IMR-90 (cell line): Measurements from ENCODE around the gene GARNL3. TPM values are rescaled to one million over a fixed set of nuclear protein-coding genes. Genes with fewer than 3 reads are reported as not detected.

ENCODE experiments used
- ATAC-seq: fragments of 200-7000 bp; cut with Tn5 transposase; 2 replicates; pipeline ENCODE4 v1.9.1; 2020; ENCODE audit warnings: low read depth, mild to moderate bottlenecking, moderate library complexity
- BruUV-seq: library from RNA; stranded (reverse); fragments of 400-500 nt; replicated peaks from 2 replicates; lab custom pipeline; 2021; lab: Mats Ljungman, UMichigan
- CTCF ChIA-PET: fragments of 300-600 bp; formaldehyde crosslinking; extraction: SDS; loops from one replicate; lab custom pipeline; 2021; ENCODE audit warnings: antibody characterized with exemption; lab: Yijun Ruan, JAX
- POLR2A ChIA-PET: fragments of 300-600 bp; sonication (Branson Sonifier 250); formaldehyde crosslinking; loops from one replicate; lab custom pipeline; 2022; ENCODE audit warnings: antibody characterized with exemption; ENCODE audit not compliant: unreplicated experiment; lab: Charles Lee
- DNase-seq: peaks from one replicate; pipeline ENCODE4 v3.0.0; 2013
- H2AFZ ChIP-seq: replicated peaks from 2 replicates; pipeline ENCODE3; 2013; ENCODE audit warnings: low read length, mild to moderate bottlenecking; ENCODE audit not compliant: poor library complexity
- H2AK5ac ChIP-seq: 2 replicates; pipeline ENCODE4 v1.6.1; 2013; ENCODE audit warnings: low read depth, low read length, inconsistent platforms
- H2AK9ac ChIP-seq: replicated peaks from 2 replicates; pipeline ENCODE3; 2013; ENCODE audit warnings: mild to moderate bottlenecking, low read depth, low read length, moderate library complexity; ENCODE audit not compliant: poor library complexity
- H2BK120ac ChIP-seq: 2 replicates; pipeline ENCODE4 v1.6.1; 2013; ENCODE audit warnings: low read depth, low read length, inconsistent platforms
- H2BK15ac ChIP-seq: 3 replicates; pipeline ENCODE4 v1.6.1; 2013; ENCODE audit warnings: low read depth, low read length, inconsistent platforms
- H2BK20ac ChIP-seq: 2 replicates; pipeline ENCODE4 v1.6.1; 2013; ENCODE audit warnings: low read depth, mild to moderate bottlenecking, inconsistent platforms, low read length, moderate library complexity
- H2BK5ac ChIP-seq: 2 replicates; pipeline ENCODE4 v1.6.1; 2013; ENCODE audit warnings: mild to moderate bottlenecking, low read depth, low read length, inconsistent platforms; ENCODE audit not compliant: poor library complexity, severe bottlenecking
- H3K14ac ChIP-seq: replicated peaks from 2 replicates; pipeline ENCODE4 v1.6.1; 2013; ENCODE audit warnings: low read depth, low read length, inconsistent platforms
- H3K18ac ChIP-seq: 2 replicates; pipeline ENCODE4 v1.6.1; 2013; ENCODE audit warnings: low read depth, low read length, control low read depth
- H3K23ac ChIP-seq: 2 replicates; pipeline ENCODE4 v1.6.1; 2013; ENCODE audit warnings: low read depth, low read length, inconsistent platforms
- H3K27ac ChIP-seq: 2 replicates; pipeline ENCODE4 v1.5.1; 2013; ENCODE audit warnings: mild to moderate bottlenecking, control low read depth, low read length; ENCODE audit not compliant: insufficient read depth
- H3K27me3 ChIP-seq: 2 replicates; pipeline ENCODE4 v1.6.1; 2013; ENCODE audit warnings: low read length; ENCODE audit not compliant: control insufficient read depth, insufficient read depth
- H3K36me3 ChIP-seq: 2 replicates; pipeline ENCODE4 v1.6.1; 2013; ENCODE audit warnings: low read length, mixed read lengths; ENCODE audit not compliant: control insufficient read depth, insufficient read depth
- H3K4ac ChIP-seq: 2 replicates; pipeline ENCODE4 v1.6.1; 2013; ENCODE audit warnings: low read depth, low read length, inconsistent platforms
- H3K4me1 ChIP-seq: 2 replicates; pipeline ENCODE4 v1.6.1; 2013; ENCODE audit warnings: low read length, mixed read lengths; ENCODE audit not compliant: control insufficient read depth, insufficient read depth
- H3K4me2 ChIP-seq: 2 replicates; pipeline ENCODE4 v1.6.1; 2013; ENCODE audit warnings: low read depth, mild to moderate bottlenecking, control low read depth, low read length, moderate library complexity
- H3K4me3 ChIP-seq: 2 replicates; pipeline ENCODE4 v1.5.1; 2013; ENCODE audit warnings: low read depth, mild to moderate bottlenecking, control low read depth, low read length, moderate library complexity; ENCODE audit not compliant: insufficient read depth
- H3K56ac ChIP-seq: 2 replicates; pipeline ENCODE4 v1.6.1; 2013; ENCODE audit warnings: low read length, inconsistent platforms; ENCODE audit not compliant: insufficient read depth; ENCODE audit errors: extremely low read depth
- H3K79me1 ChIP-seq, 2 experiments: 2 replicates each; pipeline ENCODE4 v1.6.1; 2013; ENCODE audit warnings: low read length in 2 of 2, inconsistent platforms in 1 of 2, low read depth in 1 of 2
- H3K9ac ChIP-seq: 2 replicates; pipeline ENCODE4 v1.6.1; 2013; ENCODE audit warnings: low read depth, low read length, control low read depth
- H3K9me1 ChIP-seq: 2 replicates; pipeline ENCODE4 v1.6.1; 2013; ENCODE audit warnings: low read length, inconsistent platforms; ENCODE audit not compliant: insufficient read depth
- H3K9me3 ChIP-seq: 2 replicates; pipeline ENCODE4 v1.6.1; 2013; ENCODE audit warnings: low read length; ENCODE audit not compliant: control insufficient read depth, insufficient read depth
- H4K20me1 ChIP-seq: 2 replicates; pipeline ENCODE4 v1.6.1; 2013; ENCODE audit warnings: low read length, inconsistent platforms; ENCODE audit not compliant: insufficient read depth
- H4K5ac ChIP-seq: 2 replicates; pipeline ENCODE4 v1.6.1; 2013; ENCODE audit warnings: mild to moderate bottlenecking, low read depth, low read length, control low read depth
- H4K8ac ChIP-seq, 2 experiments: 2 replicates each; pipeline ENCODE4 v1.6.1; 2013; ENCODE audit warnings: low read depth in 2 of 2, low read length in 2 of 2, control low read depth in 1 of 2, inconsistent platforms in 1 of 2
- H4K91ac ChIP-seq: 2 replicates; pipeline ENCODE4 v1.6.1; 2013; ENCODE audit warnings: low read depth, low read length, inconsistent platforms; ENCODE audit not compliant: insufficient read depth
- CEBPB ChIP-seq: IDR thresholded peaks from 2 replicates; pipeline ENCODE4 v1.6.1; 2012; ENCODE audit warnings: low read depth, low read length, improper control_type of control experiment
- POLR2A ChIP-seq: IDR thresholded peaks from 2 replicates; pipeline ENCODE4 v1.6.1; 2012; ENCODE audit warnings: mild to moderate bottlenecking, low read depth, low read length
- RAD21 ChIP-seq: IDR thresholded peaks from 2 replicates; pipeline ENCODE4 v1.6.1; 2012; ENCODE audit warnings: low read length, improper control_type of control experiment
- WGBS, 2 experiments: methylation state at CpG; one replicate each; pipeline versions ENCODE4 v1.1.5 to v1.1.7; 2013; ENCODE audit warnings: missing lambda C conversion rate in 2 of 2; ENCODE audit not compliant: insufficient read length in 1 of 2; ENCODE audit errors: extremely low coverage in 2 of 2; 5-methylcytosine and 5-hydroxymethylcytosine counted together
- dilution Hi-C: fragments of 300-500 bp; cut with HindIII; formaldehyde crosslinking; loops from one replicate; pipeline ENCODE4 v1.14.3; 2018; ENCODE audit warnings: low sequenced_read_pairs; ENCODE audit not compliant: unreplicated experiment
- in situ Hi-C: fragments of 300-500 bp; cut with MboI; formaldehyde crosslinking; loops from 3 replicates; pipeline ENCODE4 v1.14.3; 2019; ENCODE audit warnings: low sequenced_read_pairs, inconsistent platforms, mixed read lengths
- intact Hi-C: fragments of 100-400 bp; cut with micrococcal nuclease; formaldehyde crosslinking; loops from 2 replicates; pipeline ENCODE4 v1.10.0; 2022
- polyA plus RNA-seq, 3 experiments: library from polyadenylated mRNA; depleted of rRNA; stranded (reverse); fragments of >200 nt; gene quantifications; 2 replicates each; pipeline ENCODE4 v1.2.3, GENCODE V29; 2012; ENCODE audit warnings: low replicate concordance in 1 of 3
- total RNA-seq: library from RNA; depleted of rRNA; stranded (reverse); fragments of >200 nt; gene quantifications from 2 replicates; pipeline ENCODE4 v1.2.3, GENCODE V29; 2012
- TF ChIP-seq, protein P1 (sequence below): conservative IDR thresholded peaks from 2 replicates; pipeline ENCODE4 v1.5.1; 2012; ENCODE audit warnings: mild to moderate bottlenecking, low read depth, low read length, improper control_type of control experiment

GARNL3 gene
- total and polyA plus RNA-seq, 2 of the 4 experiments (the other 2 are of a cell fraction) = 1.9 to 5.0 TPM

GRCh38 chr9:127398275-127398647 is 133.7 kb downstream of the GARNL3 start:
- Histone ChIP-seq H3K9me3 (no peaks in the 10 kb centered on the region), H3K4me3 (peak overlapping the region; percentile 55), H3K4me1 (peaks cover 2% of the 10 kb centered on the region; the same call in 1 of the 2 replicates), H3K56ac (peak overlapping the region; percentile 33; the same call in 1 of the 2 replicates), H3K14ac (no peak overlapping the region), H4K20me1 (peaks cover 6% of the 10 kb centered on the region; the same call in 1 of the 2 replicates), H3K23ac (peak overlapping the region; percentile 89; the same call in 1 of the 2 replicates), H3K4me2 (peak overlapping the region; percentile 69), H3K9me1 (peaks cover 3% of the 10 kb centered on the region; the same call in 1 of the 2 replicates), H3K4ac (0 out of 2 replicates have a peak overlapping the region, but pooled peaks have one; percentile 1), H2BK5ac (no peak overlapping the region), H2AK5ac (peak overlapping the region; percentile 78; the same call in 1 of the 2 replicates), H3K27ac (no peak overlapping the region), H2AK9ac (peak overlapping the region; percentile 88), H4K5ac (no peak overlapping the region), H3K79me1 (peaks cover 0 to 13% of the 10 kb centered on the region in 2 experiments; a peak in 2 of 4 replicates), H2BK120ac (no peak overlapping the region), H2BK20ac (no peak overlapping the region), H2AFZ (peak overlapping the region; percentile 96), H3K9ac (peak overlapping the region; percentile 55; the same call in 1 of the 2 replicates), H3K27me3 (peaks cover 5% of the 10 kb centered on the region; the same call in 1 of the 2 replicates), H4K91ac (no peak overlapping the region), H3K18ac (no peak overlapping the region), H2BK15ac (no peak overlapping the region), H3K36me3 (0 out of 2 replicates have a peak, but pooled peaks cover 1% of the 10 kb centered on the region), H4K8ac (peak overlapping the region in 1 of 2 experiments; percentile 43; a peak in 1 of 4 replicates)
- ChIA-PET CTCF (interaction anchor here (1.0 kb wide), 1 partner anchor 10 kb away, joined by 3 read pairs; no protein-coding TSS in a partner anchor), POLR2A (no interaction called here)
- dilution Hi-C loops (no loop called here), in situ Hi-C loops (loop anchor here (5.0 to 25.0 kb wide), 2 partner anchors 181 to 461 kb away; no protein-coding TSS in a partner anchor), intact Hi-C loops (loop anchor here (10.0 kb wide), 1 partner anchor 113 kb away; no protein-coding TSS in a partner anchor)
- DNase-seq (no peak), ATAC-seq (no peak)
- BruUV-seq = no TSS peak
- TF ChIP-seq POLR2A = no peak
- TF ChIP-seq RAD21 = no peak
- TF ChIP-seq CEBPB = no peak
- TF ChIP-seq, protein P1, sequence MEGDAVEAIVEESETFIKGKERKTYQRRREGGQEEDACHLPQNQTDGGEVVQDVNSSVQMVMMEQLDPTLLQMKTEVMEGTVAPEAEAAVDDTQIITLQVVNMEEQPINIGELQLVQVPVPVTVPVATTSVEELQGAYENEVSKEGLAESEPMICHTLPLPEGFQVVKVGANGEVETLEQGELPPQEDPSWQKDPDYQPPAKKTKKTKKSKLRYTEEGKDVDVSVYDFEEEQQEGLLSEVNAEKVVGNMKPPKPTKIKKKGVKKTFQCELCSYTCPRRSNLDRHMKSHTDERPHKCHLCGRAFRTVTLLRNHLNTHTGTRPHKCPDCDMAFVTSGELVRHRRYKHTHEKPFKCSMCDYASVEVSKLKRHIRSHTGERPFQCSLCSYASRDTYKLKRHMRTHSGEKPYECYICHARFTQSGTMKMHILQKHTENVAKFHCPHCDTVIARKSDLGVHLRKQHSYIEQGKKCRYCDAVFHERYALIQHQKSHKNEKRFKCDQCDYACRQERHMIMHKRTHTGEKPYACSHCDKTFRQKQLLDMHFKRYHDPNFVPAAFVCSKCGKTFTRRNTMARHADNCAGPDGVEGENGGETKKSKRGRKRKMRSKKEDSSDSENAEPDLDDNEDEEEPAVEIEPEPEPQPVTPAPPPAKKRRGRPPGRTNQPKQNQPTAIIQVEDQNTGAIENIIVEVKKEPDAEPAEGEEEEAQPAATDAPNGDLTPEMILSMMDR = no peak
- WGBS, 2 experiments = 46% methylated on average over 5 of the region's 5 CpGs; no CpG with 5 or more reads in 1 of the 2 experiments
